ENCODE measurements around the gene LYPD5. TPM values are rescaled to one million over a fixed set of nuclear protein-coding genes. Genes with fewer than 3 reads are reported as not detected.

LYPD5 gene
- 2.6 TPM for total RNA-seq

GRCh38 chr19:43802216-43802951 is at the start of gene LYPD5:
LYPD5 (minus strand) TSS chr19:43802447; CDS start chr19:43802380, 67 bp downstream.

GRCh38 chr19:43826787-43827754 is 24.8 kb upstream of the LYPD5 start, which contains the start of gene ZNF283:
ZNF283 (plus strand) TSS chr19:43827321; CDS start chr19:43833505, 6,184 bp downstream.

GRCh38 chr19:43780706-43781525 is 21.3 kb downstream of the LYPD5 start, which contains the start of gene KCNN4:
KCNN4 (minus strand) TSS chr19:43780973; CDS start chr19:43780861, 112 bp downstream.

GRCh38 chr19:43754503-43755255 is 47.6 kb downstream of the LYPD5 start, which contains the start of gene SMG9:
SMG9 (minus strand) TSS chr19:43754962; CDS start chr19:43750741, 4,221 bp downstream.

Other genes with a start within 250 kb of the LYPD5 start
- 32.4 TPM for gene XRCC1, start 226.9 kb downstream of the LYPD5 start, total RNA-seq
- 10.1 TPM for gene PINLYP, start 226.6 kb downstream of the LYPD5 start, total RNA-seq
- gene IRGQ, start 206.3 kb downstream of the LYPD5 start, total RNA-seq = 55.9 TPM
- gene ZNF576, start 205.9 kb downstream of the LYPD5 start, total RNA-seq = 16.3 TPM
- gene SRRM5, start 190.4 kb downstream of the LYPD5 start, total RNA-seq = not detected
- 43.9 TPM for gene ZNF428, start 182.8 kb downstream of the LYPD5 start, total RNA-seq
- 44.0 TPM for gene CADM4, start 162.6 kb downstream of the LYPD5 start, total RNA-seq
- 9.2 TPM for gene PLAUR, start 132.3 kb downstream of the LYPD5 start, total RNA-seq
- gene IRGC, start 86.4 kb downstream of the LYPD5 start, total RNA-seq = not detected
- gene SMG9, start 47.5 kb downstream of the LYPD5 start, total RNA-seq = 21.7 TPM
- gene KCNN4, start 21.5 kb downstream of the LYPD5 start, total RNA-seq = 2.1 TPM
- 51.4 TPM for gene ZNF283, start 24.9 kb upstream of the LYPD5 start, total RNA-seq
- 8.0 TPM for gene ZNF404, start 81.5 kb upstream of the LYPD5 start, total RNA-seq
- gene ZNF45, start 132.8 kb upstream of the LYPD5 start, total RNA-seq = 24.6 TPM
- gene ZNF221, start 148.8 kb upstream of the LYPD5 start, total RNA-seq = 34.8 TPM
- gene ZNF155, start 181.7 kb upstream of the LYPD5 start, total RNA-seq = 17.4 TPM
- 12.8 TPM for gene ZNF230, start 200.5 kb upstream of the LYPD5 start, total RNA-seq
- 15.3 TPM for gene ZNF222, start 222.9 kb upstream of the LYPD5 start, total RNA-seq
- gene ZNF223, start 249.6 kb upstream of the LYPD5 start, total RNA-seq = 15.2 TPM

Data from camera-type eye (tissue), 1 donor.